NCI-H345 treated with DMSO at 0.1 percent for 48 hours (cell line): Measurements from ENCODE around the gene TLCD3A.
"Not testable (repeated sequence)": the region's sequence is repeated elsewhere in the genome, so short reads cannot be mapped to it uniquely, and the experiment has no call there.

ENCODE experiments used
- DNase-seq: peaks from one replicate; lab custom pipeline; 2025; ENCODE audit not compliant: unreplicated experiment; lab: John Stamatoyannopoulos, UW

Gene TLCD3A

DNA sequence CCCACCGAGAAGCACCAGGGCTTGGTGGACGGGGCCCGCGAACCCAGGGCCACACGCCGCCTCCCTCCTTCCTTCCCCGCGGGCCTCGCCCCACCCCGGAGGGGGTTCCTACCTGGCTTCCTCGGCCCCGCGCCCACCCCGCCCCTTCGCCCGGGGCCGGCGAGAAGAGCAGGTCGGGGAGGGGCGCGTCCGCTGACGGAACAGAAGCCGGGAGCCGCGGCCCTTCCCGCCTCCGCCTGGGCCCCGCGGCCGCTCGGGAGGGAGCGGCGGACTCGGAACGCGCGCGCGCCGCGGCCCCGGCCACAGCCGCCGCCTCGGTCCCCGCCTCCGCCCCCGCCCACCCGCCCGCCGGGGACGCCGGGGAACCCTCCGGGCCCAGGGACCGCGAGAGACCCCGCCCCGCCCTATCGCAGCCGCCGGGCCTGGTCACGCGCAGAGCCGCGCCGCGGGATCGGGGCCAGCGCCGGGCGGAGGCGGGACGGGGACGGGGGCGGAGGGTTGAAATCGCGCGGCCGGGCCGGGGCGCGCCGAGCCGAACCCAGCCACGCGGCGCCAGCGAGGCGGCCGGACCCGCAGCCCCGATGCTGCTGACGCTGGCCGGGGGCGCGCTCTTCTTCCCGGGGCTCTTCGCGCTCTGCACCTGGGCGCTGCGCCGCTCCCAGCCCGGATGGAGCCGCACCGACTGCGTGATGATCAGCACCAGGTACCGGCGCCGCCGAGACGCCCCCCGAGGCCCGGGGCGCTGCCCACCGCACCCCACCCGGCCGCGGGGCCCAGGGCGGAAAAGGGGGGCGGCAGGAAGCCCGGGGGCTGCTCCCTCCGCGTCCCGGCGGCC, at the start of gene TLCD3A:
TSS of gene TLCD3A (plus strand) at position 530 of the 835 bp plus-strand sequence. CDS start at position 582, 52 bp downstream.
- DNase-seq = no peak

DNA sequence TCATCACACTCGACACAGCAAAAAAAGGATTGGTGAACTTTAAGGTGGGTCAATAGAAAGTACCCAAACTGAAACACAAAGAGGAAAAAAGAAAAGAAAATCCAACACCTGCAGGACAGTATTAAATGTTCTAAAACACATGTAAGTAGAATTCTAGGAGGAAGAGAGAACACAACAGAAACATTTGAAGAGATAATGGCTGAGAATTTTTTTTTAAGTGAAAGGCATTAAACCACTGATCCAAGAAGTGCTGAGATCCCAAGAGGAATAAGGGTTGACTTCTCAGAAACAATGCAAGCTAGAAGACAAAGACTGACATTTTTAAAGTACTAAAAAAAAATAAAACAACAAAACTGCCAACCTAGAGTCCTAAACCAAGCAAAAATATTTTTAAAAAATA, 49.4 kb upstream of the TLCD3A start:
- no peak for DNase-seq

DNA sequence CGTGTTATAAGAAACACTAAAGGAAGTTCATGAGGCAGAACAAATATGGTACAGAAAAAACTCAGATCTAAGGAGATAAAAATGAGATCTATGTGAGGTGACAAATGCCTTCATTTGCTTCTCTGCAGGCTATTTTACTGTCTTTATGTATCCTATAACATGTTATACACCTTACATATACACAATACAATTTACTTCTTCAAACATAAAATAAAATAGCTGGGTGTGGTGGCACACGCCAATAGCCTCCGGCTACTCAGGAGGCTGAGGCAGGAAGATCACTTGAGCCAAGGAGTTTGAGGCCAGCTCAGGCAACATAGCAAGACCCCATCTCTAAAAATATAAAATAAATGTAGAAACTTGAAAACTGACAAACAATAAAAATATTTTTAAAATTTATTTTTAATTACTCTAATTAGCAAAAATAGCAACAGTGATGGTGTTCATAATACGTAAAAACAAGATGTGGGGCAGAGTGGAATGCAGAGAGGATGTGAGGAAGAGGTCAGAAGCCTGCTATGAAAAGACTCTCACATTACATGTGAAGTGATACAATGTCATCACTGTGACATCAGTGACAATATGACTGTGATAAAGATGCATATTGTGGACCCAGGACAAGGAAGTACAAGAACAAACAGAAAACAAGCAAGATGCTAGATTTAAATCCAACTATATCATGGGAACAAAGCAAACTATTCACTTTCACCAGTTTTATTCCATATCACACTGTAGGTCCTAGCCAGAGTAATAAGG, 48.7 kb upstream of the TLCD3A start:
- no peak for DNase-seq

DNA sequence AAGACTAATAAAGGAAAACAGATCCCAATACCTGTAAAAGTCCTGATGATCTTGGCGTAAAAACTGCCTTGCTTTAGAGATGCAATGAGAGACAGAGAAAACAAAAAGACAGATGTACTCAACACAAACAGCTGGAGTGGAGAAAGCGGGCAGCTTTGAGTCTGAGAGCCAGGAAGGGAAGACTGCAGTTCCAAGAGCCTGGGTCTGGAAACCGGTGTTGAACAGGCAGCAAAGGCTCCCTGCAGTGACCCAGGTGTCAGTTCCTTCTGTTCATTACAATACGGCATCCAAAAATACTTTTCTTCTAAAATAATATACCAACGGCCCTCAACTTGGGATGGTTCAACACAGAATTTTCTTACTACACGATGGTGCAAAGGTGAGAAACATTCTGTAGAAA, 47.4 kb upstream of the TLCD3A start:
- DNase-seq = no peak

DNA sequence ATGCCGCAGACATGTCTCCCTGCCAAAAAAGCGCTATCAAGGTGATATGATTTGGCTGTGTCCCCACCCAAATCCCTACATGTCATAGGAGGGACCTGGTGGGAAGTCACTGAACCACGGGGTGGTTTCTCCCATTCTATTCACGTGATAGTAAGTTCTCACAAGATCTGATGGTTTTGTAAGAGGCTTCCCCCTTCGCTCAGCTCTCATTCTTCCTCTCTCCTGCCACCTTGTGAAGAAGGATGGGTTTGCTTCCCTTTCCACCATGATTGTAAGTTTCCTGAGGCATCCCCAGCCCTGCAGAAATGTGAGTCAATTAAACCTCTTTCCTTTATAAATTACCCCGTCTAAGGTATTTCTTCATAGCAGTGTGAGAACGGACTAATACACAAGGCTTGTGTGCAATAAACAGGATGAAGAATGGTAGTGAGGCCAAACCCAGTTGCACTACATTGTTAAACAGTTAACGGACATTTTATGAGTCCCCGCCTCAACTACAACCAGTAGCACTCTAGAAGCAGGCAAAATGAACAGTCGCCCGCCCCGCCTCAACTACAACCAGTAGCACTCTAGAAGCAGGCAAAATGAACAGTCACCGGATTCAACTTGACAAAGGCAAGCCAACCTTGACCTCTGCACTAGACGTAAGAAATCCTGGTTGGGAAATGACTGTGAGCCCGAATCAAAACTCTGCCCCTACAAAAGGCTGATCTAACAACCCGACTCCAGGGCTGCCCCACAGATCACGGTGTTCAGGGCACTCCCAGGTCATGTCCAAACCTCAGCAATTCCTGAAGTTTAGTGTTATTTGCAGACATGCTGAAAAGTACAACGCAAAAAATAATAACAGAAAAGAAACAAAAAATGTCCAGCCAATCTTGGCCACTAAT, 44.1 kb upstream of the TLCD3A start:
- no peak for DNase-seq

DNA sequence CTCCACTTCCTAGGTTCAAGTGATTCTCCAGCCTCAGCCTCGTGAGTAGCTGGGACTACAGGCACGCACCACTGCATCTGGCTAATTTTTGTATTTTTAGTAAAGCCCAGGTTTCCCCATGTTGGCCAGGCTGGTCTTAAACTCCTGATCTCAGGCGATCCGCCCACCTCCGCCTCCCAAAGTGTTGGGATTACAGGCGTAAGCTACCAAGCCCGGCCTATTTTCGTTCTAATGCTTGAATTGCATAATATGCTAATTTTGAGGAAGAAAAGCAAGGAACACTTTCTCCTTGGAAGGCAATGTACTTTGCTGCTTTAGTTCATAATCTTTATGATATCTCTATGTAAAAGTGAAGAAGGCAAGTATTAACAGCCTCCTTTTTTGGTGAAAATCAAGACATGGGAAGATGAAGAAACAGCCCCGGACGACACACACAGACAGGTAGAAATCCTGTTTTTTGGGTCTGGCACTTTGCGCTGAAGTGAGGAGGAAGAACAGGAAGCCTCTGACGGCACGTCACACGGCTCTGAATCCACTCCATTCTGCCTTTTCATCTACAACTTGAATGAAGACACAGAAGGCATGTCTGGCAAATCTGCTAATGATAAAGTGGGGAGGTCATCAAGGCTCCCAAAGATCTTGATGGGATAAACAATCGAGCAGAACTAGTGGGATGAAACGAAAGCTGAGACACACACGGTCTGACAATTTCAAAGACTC, 42.7 kb upstream of the TLCD3A start:
- DNase-seq = no peak

DNA sequence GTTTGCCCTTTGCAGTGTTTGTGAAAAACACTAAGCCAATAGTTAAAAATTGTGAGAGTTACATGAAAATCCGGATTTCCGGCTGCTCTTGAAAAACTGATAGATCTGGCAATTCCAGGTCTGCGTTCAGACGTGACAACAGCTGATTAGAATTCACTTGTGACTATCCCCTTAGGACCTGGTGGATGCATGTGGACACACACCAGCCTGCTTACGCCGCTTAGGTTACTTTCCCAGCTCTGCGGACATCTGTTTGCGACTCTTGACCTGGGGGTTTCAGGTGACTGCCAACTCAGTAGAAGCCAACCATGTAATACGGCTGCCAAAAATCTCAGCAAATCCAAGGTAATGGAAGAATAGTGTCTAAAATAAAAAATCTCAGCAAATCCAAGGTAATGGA, 42.0 kb upstream of the TLCD3A start:
- no peak for DNase-seq

DNA sequence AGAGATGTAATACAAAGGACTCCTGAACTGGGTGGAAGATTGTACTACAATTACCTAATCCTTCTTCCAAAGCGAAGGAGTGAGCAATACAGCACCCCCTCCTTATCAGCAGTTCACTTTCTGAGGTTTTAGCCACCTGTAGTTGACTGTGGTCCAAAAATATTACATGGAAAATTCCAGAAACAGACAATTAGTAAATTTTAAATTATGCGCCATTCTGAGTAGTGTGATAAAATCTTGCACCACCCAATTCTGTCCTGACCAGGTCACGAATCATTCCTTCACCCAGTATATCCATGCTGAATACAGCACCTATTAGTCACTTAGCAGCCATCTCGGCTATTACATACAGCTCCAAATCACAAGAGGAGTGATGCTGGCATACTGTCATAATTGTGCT, 41.0 kb upstream of the TLCD3A start:
- DNase-seq = no peak

DNA sequence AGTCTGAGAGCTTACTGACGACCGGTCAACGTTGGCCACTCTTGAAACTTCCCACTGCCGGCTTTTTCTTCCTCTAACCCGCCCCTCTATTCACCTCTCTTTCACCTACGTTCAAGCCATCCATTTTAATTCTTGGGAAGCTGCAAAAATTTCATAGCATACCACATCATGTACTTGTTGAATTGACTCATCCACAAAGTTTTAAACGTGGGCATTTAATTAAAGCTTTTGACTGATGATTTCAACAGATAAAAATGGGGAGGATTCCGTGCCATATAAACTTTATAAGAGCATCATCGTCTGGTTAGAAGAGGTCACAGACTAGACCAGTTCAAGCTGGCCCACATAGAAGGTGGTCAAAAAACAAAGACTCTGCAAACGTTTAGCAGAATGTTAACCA, 40.3 kb upstream of the TLCD3A start:
- DNase-seq = no peak

DNA sequence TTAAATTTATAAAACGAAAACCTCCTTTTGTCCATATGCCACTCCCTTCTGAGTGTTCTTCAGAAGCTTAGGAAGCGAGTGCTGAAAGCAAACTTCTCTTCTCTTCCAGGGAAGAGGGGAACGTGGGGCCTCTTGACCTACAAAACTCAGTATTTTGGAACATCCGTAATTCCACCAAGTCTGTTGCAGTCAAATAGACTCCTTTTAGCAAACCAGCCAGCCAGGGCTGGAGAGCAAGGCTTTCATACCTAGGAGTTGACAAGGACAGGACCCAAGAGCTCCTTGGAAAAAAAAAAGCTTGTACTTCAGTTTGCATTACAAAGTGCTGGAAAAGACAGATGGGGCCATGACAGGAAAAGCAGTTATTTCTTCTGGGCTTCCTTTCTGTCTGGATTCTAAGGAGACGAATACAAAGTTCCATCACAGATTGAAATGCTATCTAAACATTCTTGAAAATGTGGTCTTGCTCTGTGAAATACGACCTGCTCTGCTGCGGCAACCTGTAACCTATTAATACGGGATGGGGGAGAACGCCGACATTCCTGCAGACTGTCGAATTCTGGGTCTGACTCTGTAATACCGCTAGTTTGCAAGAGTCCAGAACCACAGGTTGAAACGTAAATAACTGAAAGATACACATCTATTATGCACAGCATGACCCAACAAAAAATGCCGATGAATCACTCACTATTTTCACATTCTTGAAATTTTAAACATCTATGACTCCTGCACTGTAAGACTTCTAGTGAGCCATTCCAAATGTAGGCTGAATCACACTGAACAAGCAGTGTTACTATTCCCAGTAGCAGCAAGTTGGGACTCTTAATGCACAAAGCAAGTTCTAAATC, 38.4 kb upstream of the TLCD3A start:
- no peak for DNase-seq

DNA sequence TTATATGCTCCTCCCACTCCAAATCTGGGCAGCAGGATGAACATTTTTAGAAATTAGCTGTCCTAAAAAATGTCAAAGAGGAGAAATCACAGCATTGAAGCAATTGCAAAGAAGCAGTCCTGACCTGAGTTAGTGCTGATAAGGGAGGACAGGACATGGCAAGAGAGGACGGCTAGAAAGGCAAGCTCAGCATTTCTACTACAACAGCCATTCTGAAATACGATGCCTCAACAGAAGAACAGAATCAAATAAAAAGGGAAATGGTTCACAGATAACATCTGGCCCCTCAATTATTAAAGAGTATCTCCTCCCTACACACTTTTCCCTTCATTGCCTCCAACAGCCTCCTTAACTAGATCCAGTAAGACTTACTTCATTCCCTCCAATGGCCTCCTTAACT, 36.0 kb upstream of the TLCD3A start:
- DNase-seq = no peak

DNA sequence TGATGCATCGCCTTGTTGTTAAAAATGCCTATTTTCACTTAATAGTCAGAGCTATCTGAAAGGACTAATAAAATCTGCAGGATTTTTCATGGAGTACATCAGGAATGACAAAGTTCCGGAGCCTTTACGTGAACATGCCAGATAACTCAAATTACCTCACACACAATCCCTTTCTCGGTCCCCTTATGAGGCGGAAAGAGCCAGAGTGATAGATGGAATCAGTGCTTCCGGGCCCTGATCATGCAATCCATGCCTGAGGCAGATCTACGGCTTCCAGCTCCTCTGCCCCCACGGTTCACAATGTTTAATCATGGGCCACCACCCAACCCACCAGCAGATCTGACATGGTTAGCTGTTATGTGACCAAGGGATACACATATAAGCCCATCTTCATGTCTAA, 34.7 kb upstream of the TLCD3A start:
- no peak for DNase-seq

DNA sequence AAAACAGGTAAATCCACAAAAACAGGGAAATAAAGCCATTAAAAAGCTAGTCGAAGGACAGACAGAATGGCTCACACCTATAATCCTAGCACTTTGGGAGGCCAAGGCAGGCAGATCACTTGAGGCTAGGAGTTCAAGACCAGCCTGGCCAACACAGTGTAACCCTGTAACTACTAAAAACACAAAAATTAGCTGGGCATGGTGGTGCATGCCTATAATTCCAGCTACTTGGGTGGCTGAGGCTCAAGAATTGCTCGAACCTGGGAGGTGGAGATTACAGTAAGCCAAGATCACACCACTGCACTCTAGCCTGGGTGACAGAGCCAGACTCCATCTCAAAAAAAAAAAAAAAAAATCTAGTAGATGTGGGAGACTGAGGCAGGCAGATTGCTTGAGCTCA, 34.3 kb upstream of the TLCD3A start:
- not testable (repeated sequence) for DNase-seq

DNA sequence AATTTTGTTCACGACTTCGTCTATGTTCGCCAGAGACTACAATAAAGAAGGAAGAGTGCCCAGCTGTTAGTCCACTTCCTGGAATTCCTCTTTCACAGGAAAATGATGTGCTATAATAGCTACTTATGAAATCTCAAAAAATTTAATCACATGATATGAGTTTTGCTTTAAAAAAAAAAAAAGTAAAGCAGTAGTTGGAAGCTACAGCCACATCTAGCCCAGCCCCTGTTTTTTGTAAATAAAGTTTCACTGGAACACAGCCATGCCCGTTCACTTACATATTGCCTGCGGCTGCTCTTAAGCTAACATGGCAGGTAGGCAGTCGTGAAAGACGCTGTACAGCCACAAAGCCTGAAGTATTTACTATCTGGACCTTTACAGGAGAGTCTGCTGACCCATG, 33.1 kb upstream of the TLCD3A start:
- DNase-seq = no peak

DNA sequence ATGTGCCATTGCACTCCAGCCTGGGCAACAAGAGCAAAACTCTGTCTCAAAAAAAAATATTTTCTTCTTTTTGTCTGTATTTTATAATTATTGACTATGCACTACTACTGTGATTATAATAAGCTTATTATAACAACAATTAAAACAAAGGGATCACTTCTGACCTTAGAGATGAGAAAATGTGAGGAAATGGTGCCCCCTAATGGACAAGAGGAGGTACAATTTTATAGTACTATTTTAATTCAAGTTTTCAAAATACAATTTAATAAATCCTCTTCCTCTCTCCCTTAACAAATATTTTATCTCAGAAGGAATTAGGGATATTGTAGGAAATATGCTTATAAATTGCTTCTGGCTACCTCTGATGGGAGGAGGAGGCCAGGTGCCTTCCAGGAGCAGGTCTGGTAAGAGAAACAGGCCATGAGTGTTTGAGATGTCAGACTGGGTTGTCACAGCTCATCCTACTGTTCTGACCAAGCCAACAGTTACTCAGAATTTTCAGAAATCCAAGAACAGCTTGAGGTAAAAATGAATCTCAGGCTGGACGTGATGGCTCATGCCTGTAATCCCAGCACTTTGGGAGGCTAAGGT, 31.8 kb upstream of the TLCD3A start:
- DNase-seq = peak; percentile 0

DNA sequence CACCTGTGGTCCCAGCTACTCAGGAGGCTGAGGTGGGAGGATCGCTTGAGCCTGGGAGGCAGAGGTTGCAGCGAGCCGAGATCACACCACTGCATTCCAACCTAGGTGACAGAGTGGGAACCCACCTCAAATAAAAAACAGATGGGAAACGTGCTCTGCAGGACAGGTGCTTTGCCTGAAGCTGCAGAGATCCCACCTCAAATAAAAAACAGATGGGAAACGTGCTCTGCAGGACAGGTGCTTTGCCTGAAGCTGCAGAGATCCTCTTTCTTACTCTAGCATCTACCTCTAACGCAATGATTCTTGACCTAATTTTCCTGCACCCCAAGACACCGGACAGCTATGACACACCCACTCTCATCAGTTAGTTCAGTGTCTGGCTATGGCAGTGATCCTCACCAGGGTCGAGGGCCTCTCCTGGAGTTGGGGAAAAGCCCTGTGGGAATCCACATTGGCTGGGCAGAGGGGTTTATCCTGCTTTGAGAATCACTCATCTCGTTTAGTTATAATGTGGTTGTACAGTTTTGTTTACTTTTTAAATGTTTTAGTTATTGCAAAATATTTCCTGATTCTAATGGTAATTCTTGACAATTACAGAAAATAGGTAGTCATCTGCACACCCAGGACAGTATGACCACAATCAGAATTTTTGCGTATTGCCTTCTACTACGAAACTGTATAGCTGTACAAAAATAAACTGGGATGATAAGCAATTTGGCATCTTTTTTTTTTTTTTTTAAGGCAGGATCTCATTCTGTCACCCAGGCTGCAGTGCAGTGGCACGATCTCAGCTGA, 29.1 kb upstream of the TLCD3A start:
- DNase-seq = no peak

DNA sequence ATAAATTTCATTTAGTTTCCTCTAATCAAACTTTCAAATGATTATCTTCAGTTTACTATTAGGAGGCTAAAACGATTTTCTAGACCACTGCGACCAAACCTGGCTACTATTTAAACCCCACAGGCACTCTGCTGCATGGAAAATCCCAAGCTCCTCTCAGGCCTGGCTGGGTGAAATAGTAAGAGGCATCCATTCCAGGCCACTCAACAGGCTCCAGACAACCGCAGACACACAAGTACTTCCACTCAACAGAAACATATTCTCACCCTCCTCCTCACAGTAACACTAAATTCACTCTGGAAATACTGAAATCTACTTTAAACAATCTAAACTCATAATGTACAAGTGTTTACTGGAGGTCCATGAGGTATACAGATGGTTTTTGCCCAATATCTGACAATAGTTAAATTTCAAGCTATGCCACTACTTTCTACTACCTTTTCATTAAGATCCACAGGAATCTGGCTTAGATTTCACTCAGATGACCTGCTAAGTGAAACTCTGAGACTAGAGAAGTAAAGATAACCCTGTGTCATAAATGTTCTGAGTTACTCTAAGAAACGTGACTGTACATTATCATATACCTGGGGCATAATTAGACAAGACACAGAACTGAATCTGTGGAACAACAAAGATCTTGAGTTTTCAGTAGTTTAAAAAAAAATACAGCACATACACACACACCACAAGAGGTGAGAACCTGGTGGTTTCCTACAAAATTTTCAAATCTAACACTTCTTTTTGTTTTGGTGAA, 28.1 kb upstream of the TLCD3A start:
- DNase-seq = no peak

DNA sequence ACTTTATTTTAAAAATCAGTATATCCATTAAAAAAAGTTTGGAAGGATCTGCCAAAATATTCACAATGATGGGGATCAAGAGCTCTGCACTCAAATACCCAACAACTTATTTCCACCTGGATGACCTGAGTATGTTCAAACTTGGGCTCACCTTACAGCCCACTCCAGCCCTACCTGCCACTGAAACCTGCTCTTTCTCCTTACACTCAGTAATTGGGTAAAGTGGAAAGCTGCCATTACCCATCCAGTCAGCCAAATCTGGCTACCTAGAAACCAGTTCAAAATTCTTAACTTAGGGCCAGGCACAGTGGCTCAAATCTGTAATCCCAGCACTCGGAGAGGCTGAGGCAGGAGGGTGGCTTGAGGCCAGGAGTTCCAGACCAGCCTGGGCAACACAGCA, 27.4 kb upstream of the TLCD3A start:
- DNase-seq = no peak
